ENCODE results near the gene MROH8. TPM values are rescaled to one million over a fixed set of nuclear protein-coding genes. Genes with fewer than 3 reads are reported as not detected.
A peak's percentile ranks its signal among the peaks of the same experiment; 100 is the strongest.

The MROH8 gene
- total and polyA plus RNA-seq, 2 of the 13 experiments (the other 11 are each of a cell fraction or from before 2014, with no cell fraction given), result 2.6 to 5.5 TPM

DNA sequence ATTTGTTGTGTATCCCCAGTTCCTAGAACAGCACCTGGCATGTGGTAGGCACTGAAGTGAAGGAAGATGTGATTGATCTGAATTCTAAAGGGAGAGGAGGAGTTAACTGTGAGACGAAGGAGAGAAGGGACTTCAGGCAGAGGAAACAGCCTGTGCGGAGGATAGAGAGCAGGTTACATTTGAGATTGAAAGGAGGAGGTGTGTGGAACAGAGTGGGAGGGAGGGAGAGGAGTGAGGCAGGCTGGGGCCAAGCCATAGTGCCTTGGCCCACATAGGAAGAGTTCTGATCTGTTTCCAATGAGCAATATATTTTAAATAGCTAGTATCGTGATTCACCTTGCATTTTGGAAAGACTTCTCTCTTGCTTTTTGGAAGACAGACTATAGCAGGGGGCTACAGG, 13.9 kb upstream of the MROH8 start:
- 99% methylated on average over 3 of the region's 3 CpGs for WGBS (ENCODE audit: low lambda C conversion rate)
- POLR2A ChIA-PET, result no interaction called here
- Histone ChIP-seq H3K27me3 (ENCODE audit: control insufficient read depth in 1 of 2, insufficient read depth in 2 of 2, low read length in 2 of 2) (no peaks in the 10 kb centered on the region), H3K9me3 (ENCODE audit: low read length) (no peaks in the 10 kb centered on the region), H4K20me1 (ENCODE audit: insufficient read depth, low read length) (peaks cover 78% of the 10 kb centered on the region), H3K4me1 (ENCODE audit: insufficient read depth, low read length) (peaks cover 30% of the 10 kb centered on the region), H3K27ac (ENCODE audit: extremely low read length, insufficient read depth, low read length) (no peak overlapping the region), H3K36me3 (replicated peaks in 1 of 2; ENCODE audit: control insufficient read depth in 1 of 2, insufficient read depth in 2 of 2, low read length in 2 of 2) (peaks cover 43 to 70% of the 10 kb centered on the region in 2 experiments), H3K4me2 (ENCODE audit: low read depth, low read length) (no peak overlapping the region), H3K9ac (ENCODE audit: insufficient read depth, low read depth, low read length) (no peak overlapping the region), H3K4me3 (replicated peaks in 1 of 3; ENCODE audit: insufficient read depth in 1 of 3, low read depth in 2 of 3, low read length in 3 of 3) (no peak overlapping the region), H3K79me2 (ENCODE audit: insufficient read depth, low read length) (peaks cover 95% of the 10 kb centered on the region), H2AFZ (ENCODE audit: low read length) (no peak overlapping the region)
- intact Hi-C loops (cut with micrococcal nuclease; ENCODE audit: unreplicated experiment), result no loop called here
- no peak for FAIRE-seq
- TF ChIP-seq GLMP (CRISPR knock-in tag; IDR thresholded peaks at IDR 0.05; ENCODE audit: borderline replicate concordance), result no peak
- 0 out of 2 replicates have a peak, but pooled peaks have one; percentile 12 for TF ChIP-seq IKZF5 (CRISPR knock-in tag; IDR thresholded peaks at IDR 0.05)
- no peak for TF ChIP-seq SMYD3 (CRISPR knock-in tag; IDR thresholded peaks at IDR 0.05)
- peak in 1 of 2 experiments; percentile 19; a peak in 1 of 4 replicates for TF ChIP-seq POLR2A (IDR thresholded peaks at IDR 0.05; ENCODE audit: insufficient read depth in 1 of 2, low read depth in 2 of 2, low read length in 2 of 2)
- TF ChIP-seq, protein P1, sequence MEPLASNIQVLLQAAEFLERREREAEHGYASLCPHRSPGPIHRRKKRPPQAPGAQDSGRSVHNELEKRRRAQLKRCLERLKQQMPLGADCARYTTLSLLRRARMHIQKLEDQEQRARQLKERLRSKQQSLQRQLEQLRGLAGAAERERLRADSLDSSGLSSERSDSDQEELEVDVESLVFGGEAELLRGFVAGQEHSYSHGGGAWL (CRISPR knock-in tag; IDR thresholded peaks at IDR 0.05), result no peak
- 0 out of 2 replicates have a peak, but pooled peaks have one; percentile 24 for TF ChIP-seq RAD51 (IDR thresholded peaks at IDR 0.05; ENCODE audit: borderline replicate concordance)
- TF ChIP-seq SNAPC2 (CRISPR knock-in tag; IDR thresholded peaks at IDR 0.05), result no peak
- TF ChIP-seq, protein P2, sequence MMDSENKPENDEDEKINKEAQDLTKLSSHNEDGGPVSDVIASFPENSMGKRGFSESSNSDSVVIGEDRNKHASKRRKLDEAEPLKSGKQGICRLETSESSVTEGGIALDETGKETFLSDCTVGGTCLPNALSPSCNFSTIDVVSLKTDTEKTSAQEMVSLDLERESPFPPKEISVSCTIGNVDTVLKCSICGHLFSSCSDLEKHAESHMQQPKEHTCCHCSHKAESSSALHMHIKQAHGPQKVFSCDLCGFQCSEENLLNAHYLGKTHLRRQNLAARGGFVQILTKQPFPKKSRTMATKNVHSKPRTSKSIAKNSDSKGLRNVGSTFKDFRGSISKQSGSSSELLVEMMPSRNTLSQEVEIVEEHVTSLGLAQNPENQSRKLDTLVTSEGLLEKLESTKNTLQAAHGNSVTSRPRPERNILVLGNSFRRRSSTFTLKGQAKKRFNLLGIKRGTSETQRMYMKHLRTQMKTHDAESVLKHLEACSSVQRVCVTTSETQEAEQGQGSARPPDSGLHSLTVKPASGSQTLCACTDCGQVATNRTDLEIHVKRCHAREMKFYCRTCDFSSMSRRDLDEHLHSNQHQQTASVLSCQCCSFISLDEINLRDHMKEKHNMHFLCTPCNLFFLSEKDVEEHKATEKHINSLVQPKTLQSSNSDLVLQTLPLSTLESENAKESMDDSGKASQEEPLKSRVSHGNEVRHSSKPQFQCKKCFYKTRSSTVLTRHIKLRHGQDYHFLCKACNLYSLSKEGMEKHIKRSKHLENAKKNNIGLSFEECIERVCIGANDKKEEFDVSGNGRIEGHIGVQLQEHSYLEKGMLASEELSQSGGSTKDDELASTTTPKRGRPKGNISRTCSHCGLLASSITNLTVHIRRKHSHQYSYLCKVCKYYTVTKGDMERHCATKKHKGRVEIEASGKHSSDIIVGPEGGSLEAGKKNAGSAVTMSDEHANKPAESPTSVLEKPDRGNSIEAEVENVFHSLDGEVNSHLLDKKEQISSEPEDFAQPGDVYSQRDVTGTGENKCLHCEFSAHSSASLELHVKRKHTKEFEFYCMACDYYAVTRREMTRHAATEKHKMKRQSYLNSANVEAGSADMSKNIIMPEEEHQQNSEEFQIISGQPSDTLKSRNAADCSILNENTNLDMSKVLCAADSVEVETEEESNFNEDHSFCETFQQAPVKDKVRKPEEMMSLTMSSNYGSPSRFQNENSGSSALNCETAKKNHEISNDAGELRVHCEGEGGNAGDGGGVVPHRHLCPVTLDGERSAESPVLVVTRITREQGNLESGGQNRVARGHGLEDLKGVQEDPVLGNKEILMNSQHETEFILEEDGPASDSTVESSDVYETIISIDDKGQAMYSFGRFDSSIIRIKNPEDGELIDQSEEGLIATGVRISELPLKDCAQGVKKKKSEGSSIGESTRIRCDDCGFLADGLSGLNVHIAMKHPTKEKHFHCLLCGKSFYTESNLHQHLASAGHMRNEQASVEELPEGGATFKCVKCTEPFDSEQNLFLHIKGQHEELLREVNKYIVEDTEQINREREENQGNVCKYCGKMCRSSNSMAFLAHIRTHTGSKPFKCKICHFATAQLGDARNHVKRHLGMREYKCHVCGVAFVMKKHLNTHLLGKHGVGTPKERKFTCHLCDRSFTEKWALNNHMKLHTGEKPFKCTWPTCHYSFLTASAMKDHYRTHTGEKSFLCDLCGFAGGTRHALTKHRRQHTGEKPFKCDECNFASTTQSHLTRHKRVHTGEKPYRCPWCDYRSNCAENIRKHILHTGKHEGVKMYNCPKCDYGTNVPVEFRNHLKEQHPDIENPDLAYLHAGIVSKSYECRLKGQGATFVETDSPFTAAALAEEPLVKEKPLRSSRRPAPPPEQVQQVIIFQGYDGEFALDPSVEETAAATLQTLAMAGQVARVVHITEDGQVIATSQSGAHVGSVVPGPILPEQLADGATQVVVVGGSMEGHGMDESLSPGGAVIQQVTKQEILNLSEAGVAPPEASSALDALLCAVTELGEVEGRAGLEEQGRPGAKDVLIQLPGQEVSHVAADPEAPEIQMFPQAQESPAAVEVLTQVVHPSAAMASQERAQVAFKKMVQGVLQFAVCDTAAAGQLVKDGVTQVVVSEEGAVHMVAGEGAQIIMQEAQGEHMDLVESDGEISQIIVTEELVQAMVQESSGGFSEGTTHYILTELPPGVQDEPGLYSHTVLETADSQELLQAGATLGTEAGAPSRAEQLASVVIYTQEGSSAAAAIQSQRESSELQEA (CRISPR knock-in tag; IDR thresholded peaks at IDR 0.05; ENCODE audit: not compliant biosample characterization), result no peak
- no TSS peak for BruUV-seq (replicated peaks)
- CTCF ChIA-PET (ENCODE audit: low intra/inter-chr PET ratio, low total read pairs), result interaction anchor here (1.6 kb wide), 1 partner anchor 341 kb away, joined by 8 read pairs; no protein-coding TSS in a partner anchor
- ATAC-seq, result no peak
- no peak for DNase-seq (ENCODE audit: low spot score)
- in situ Hi-C loops (cut with HindIII; ENCODE audit: extremely low pct_ligation_motif_present, low pct_unique_long_range_greater_than_20kb), result no loop called here

Data from HepG2 (cell line).